Astrocyte (in vitro differentiated cells and primary cell): ENCODE measurements around the gene ALPI. TPM values are rescaled to one million over a fixed set of nuclear protein-coding genes. Genes with fewer than 3 reads are reported as not detected.

Source experiments
- DNase-seq: peaks from one replicate; pipeline ENCODE4 v3.0.0-alpha.2; 2010; ENCODE audit warnings: low read depth
- FAIRE-seq: peaks from 2 replicates; lab custom pipeline; 2011; peaks lifted over from hg19 to GRCh38; lab: Jason Lieb, UNC
- H2AFZ ChIP-seq: 2 replicates; pipeline ENCODE4 v1.6.0; 2012; ENCODE audit warnings: low read depth, low read length, inconsistent platforms
- H3K27ac ChIP-seq: 2 replicates; pipeline ENCODE4 v1.5.1; 2011; ENCODE audit warnings: low read depth, low read length, inconsistent platforms
- H3K27me3 ChIP-seq: 2 replicates; pipeline ENCODE4 v1.6.0; 2011; ENCODE audit warnings: low read length, inconsistent platforms; ENCODE audit not compliant: insufficient read depth
- H3K36me3 ChIP-seq: 2 replicates; pipeline ENCODE4 v1.5.1; 2011; ENCODE audit warnings: low read length, inconsistent platforms; ENCODE audit not compliant: insufficient read depth
- H3K4me1 ChIP-seq: 2 replicates; pipeline ENCODE4 v1.5.1; 2011; ENCODE audit warnings: low read length, inconsistent platforms; ENCODE audit not compliant: insufficient read depth
- H3K4me2 ChIP-seq: 2 replicates; pipeline ENCODE4 v1.6.0; 2012; ENCODE audit warnings: low read length, inconsistent platforms
- H3K4me3 ChIP-seq: 2 replicates; pipeline ENCODE4 v1.5.1; 2011; ENCODE audit warnings: low read depth, mild to moderate bottlenecking, low read length, inconsistent platforms; ENCODE audit not compliant: insufficient read depth
- H3K79me2 ChIP-seq: 2 replicates; pipeline ENCODE4 v1.6.0; 2012; ENCODE audit warnings: mild to moderate bottlenecking, low read length, inconsistent platforms; ENCODE audit not compliant: insufficient read depth
- H3K9ac ChIP-seq: 2 replicates; pipeline ENCODE4 v1.6.0; 2012; ENCODE audit warnings: mild to moderate bottlenecking, low read length, inconsistent platforms
- H3K9me3 ChIP-seq: 2 replicates; pipeline ENCODE4 v1.5.1; 2012; ENCODE audit warnings: low read depth, mild to moderate bottlenecking, low read length, inconsistent platforms; ENCODE audit not compliant: insufficient read depth
- H4K20me1 ChIP-seq: 2 replicates; pipeline ENCODE4 v1.6.0; 2012; ENCODE audit warnings: low read length, inconsistent platforms; ENCODE audit not compliant: insufficient read depth
- H3K27ac Mint-ChIP-seq: one replicate; pipeline ENCODE4 v1.8.0; 2021; ENCODE audit warnings: mild to moderate bottlenecking, mixed read lengths; ENCODE audit not compliant: unreplicated experiment
- H3K27me3 Mint-ChIP-seq: one replicate; pipeline ENCODE4 v1.8.0; 2021; ENCODE audit warnings: low read depth, mixed read lengths; ENCODE audit not compliant: unreplicated experiment
- H3K36me3 Mint-ChIP-seq: one replicate; pipeline ENCODE4 v1.8.0; 2021; ENCODE audit warnings: low read depth, mixed read lengths; ENCODE audit not compliant: unreplicated experiment
- H3K4me1 Mint-ChIP-seq: one replicate; pipeline ENCODE4 v1.8.0; 2021; ENCODE audit warnings: low read depth, mixed read lengths; ENCODE audit not compliant: unreplicated experiment
- H3K4me3 Mint-ChIP-seq: one replicate; pipeline ENCODE4 v1.8.0; 2021; ENCODE audit warnings: mild to moderate bottlenecking, moderate library complexity, mixed read lengths; ENCODE audit not compliant: unreplicated experiment
- H3K9me3 Mint-ChIP-seq: one replicate; pipeline ENCODE4 v1.8.0; 2021; ENCODE audit warnings: mild to moderate bottlenecking, mixed read lengths; ENCODE audit not compliant: unreplicated experiment
- EZH2 ChIP-seq: IDR thresholded peaks from 2 replicates; pipeline ENCODE4 v1.6.1; 2012; ENCODE audit warnings: mild to moderate bottlenecking, low read length, inconsistent platforms; ENCODE audit not compliant: insufficient read depth
- total RNA-seq: library from RNA; stranded (reverse); gene quantifications from 2 replicates; pipeline ENCODE4 v1.2.1, GENCODE V29; 2021
- TF ChIP-seq, protein P1 (sequence below): IDR thresholded peaks from 2 replicates; pipeline ENCODE4 v1.5.1; 2011; ENCODE audit warnings: low read depth, mild to moderate bottlenecking, inconsistent platforms, low read length, moderate library complexity; ENCODE audit not compliant: insufficient read depth

The ALPI gene
- total RNA-seq, 1 donor from 2014 or later, result not detected

DNA sequence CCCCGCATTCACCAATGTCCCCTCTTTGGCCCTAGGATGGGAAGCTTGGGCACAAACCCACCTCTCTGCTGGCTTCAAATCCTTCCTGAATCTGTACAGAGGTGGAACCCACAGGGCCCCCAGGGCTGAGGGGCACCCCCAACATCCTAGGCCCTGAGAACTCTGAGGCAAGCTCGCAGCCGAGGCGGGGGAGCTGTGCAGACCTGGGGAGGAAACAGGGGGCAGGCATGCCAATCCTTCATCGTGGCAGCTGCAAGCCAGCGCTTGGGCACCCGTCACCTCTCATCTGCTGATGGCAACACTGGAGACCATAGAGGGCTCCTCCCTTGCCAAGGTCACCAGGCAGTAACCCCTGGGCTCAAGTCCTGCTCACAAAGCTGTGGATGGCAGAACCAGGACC lies 20.8 kb downstream of the ALPI start:
- TF ChIP-seq, protein P1, sequence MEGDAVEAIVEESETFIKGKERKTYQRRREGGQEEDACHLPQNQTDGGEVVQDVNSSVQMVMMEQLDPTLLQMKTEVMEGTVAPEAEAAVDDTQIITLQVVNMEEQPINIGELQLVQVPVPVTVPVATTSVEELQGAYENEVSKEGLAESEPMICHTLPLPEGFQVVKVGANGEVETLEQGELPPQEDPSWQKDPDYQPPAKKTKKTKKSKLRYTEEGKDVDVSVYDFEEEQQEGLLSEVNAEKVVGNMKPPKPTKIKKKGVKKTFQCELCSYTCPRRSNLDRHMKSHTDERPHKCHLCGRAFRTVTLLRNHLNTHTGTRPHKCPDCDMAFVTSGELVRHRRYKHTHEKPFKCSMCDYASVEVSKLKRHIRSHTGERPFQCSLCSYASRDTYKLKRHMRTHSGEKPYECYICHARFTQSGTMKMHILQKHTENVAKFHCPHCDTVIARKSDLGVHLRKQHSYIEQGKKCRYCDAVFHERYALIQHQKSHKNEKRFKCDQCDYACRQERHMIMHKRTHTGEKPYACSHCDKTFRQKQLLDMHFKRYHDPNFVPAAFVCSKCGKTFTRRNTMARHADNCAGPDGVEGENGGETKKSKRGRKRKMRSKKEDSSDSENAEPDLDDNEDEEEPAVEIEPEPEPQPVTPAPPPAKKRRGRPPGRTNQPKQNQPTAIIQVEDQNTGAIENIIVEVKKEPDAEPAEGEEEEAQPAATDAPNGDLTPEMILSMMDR, result no peak
- no peak for TF ChIP-seq EZH2

DNA sequence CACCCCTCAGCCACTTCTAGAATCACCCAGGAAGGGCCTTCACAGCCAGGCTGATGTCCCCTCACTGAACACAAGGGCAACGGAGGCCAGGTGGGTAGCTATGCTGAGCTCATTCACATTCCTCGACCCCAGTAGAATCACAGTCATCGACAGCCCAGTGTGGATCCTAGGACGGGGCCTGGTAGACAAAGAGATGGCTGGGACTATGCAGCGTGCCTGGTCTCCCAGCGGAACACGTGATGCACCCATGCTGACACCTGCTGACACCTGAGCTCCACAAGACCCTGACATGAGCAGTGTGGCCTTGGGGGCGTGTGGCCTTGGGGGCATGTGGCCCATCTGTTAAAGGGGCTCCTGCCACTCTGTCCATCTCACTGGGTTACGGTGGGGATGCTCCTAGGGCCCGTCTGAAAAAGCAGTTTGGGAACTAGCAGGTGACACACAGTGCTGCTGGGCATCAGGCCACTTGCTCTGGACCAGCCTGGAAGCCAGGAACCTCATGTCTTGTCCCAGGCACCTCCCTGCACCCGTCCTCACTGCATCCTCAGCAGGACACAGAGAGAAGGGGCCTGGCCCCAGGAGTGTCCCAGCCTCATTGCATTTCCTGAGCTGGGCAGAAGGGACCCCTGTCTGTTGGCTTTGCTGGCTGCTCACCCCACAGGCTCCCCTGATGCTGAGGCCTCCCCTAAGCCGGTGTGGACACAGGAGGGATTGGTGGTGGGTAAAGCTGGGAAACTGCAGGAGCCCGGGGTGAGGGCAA lies 22.0 kb downstream of the ALPI start:
- Histone ChIP-seq H3K27me3 (peaks cover 13% of the 10 kb centered on the region), H3K4me3 (no peak overlapping the region), H4K20me1 (no peaks in the 10 kb centered on the region), H3K4me2 (no peak overlapping the region), H3K4me1 (no peaks in the 10 kb centered on the region), H3K27ac (no peak overlapping the region), H3K36me3 (no peaks in the 10 kb centered on the region), H3K79me2 (no peaks in the 10 kb centered on the region), H2AFZ (no peak overlapping the region), H3K9ac (no peak overlapping the region), H3K9me3 (peaks cover 3% of the 10 kb centered on the region)
- peaks cover 1% of the 10 kb centered on the region for H3K9me3 Mint-ChIP-seq
- H3K27ac Mint-ChIP-seq, result no peak overlapping the region
- no peaks in the 10 kb centered on the region for H3K4me1 Mint-ChIP-seq
- no peak for FAIRE-seq
- H3K36me3 Mint-ChIP-seq, result no peaks in the 10 kb centered on the region
- H3K4me3 Mint-ChIP-seq, result no peak overlapping the region
- no peak for DNase-seq
- TF ChIP-seq, protein P1, result no peak
- TF ChIP-seq EZH2, result no peak
- H3K27me3 Mint-ChIP-seq, result peaks cover 73% of the 10 kb centered on the region

More for the DNA sequence above, 20.8 kb downstream of the ALPI start:
- Histone ChIP-seq H3K9me3 (peaks cover 3% of the 10 kb centered on the region), H3K27ac (no peak overlapping the region), H2AFZ (no peak overlapping the region), H3K4me3 (no peak overlapping the region), H4K20me1 (no peaks in the 10 kb centered on the region), H3K36me3 (no peaks in the 10 kb centered on the region), H3K9ac (no peak overlapping the region), H3K79me2 (no peaks in the 10 kb centered on the region), H3K27me3 (peaks cover 21% of the 10 kb centered on the region), H3K4me2 (no peak overlapping the region), H3K4me1 (no peaks in the 10 kb centered on the region)
- FAIRE-seq (no peak), DNase-seq (no peak)
- H3K4me3 Mint-ChIP-seq, result no peak overlapping the region
- H3K4me1 Mint-ChIP-seq, result no peaks in the 10 kb centered on the region
- H3K27me3 Mint-ChIP-seq, result peaks cover 74% of the 10 kb centered on the region
- H3K9me3 Mint-ChIP-seq, result peaks cover 8% of the 10 kb centered on the region
- H3K27ac Mint-ChIP-seq, result no peak overlapping the region
- H3K36me3 Mint-ChIP-seq, result no peaks in the 10 kb centered on the region
